Thymus (tissue), 11 donors: ENCODE data around the gene UQCRH. TPM values are rescaled to one million over a fixed set of nuclear protein-coding genes. Genes with fewer than 3 reads are reported as not detected.
"Not testable (repeated sequence)": the region's sequence is repeated elsewhere in the genome, so short reads cannot be mapped to it uniquely, and the experiment has no call there.

ENCODE experiments used
- DNase-seq, 9 donors: peaks; one replicate each; pipeline ENCODE4 v3.0.0-alpha.2; 2013; ENCODE audit warnings: low spot score in 9 of 9, low read depth in 6 of 9, missing footprints in 1 of 9
- H3K27ac ChIP-seq, 2 donors: one replicate each; pipeline ENCODE4 v1.5.1; 2013; ENCODE audit warnings: control low read depth in 1 of 2, low read depth in 1 of 2, low read length in 1 of 2, mild to moderate bottlenecking in 1 of 2, moderate library complexity in 1 of 2
- H3K27me3 ChIP-seq, 2 donors: one replicate each; pipeline ENCODE4 v1.5.1; 2013; ENCODE audit warnings: low read length in 1 of 2; ENCODE audit not compliant: control insufficient read depth in 2 of 2, insufficient read depth in 1 of 2
- H3K36me3 ChIP-seq, 2 donors: one replicate each; pipeline ENCODE4 v1.5.1; 2013; ENCODE audit warnings: low read length in 1 of 2, mild to moderate bottlenecking in 1 of 2, moderate library complexity in 1 of 2; ENCODE audit not compliant: control insufficient read depth in 2 of 2, insufficient read depth in 2 of 2
- H3K4me1 ChIP-seq, 2 donors: one replicate each; pipeline ENCODE4 v1.5.1; 2013; ENCODE audit warnings: low read length in 2 of 2; ENCODE audit not compliant: control insufficient read depth in 2 of 2, insufficient read depth in 2 of 2
- H3K4me3 ChIP-seq, 2 donors: one replicate each; pipeline ENCODE4 v1.5.1; 2013; ENCODE audit warnings: low read length in 2 of 2, control low read depth in 1 of 2, mild to moderate bottlenecking in 1 of 2
- H3K9me3 ChIP-seq, 2 donors: one replicate each; pipeline ENCODE4 v1.5.1; 2013; ENCODE audit warnings: low read length in 1 of 2, mild to moderate bottlenecking in 1 of 2; ENCODE audit not compliant: control insufficient read depth in 2 of 2, insufficient read depth in 1 of 2
- WGBS: extraction: QIAGEN DNeasy Blood & Tissue Kit; methylation state at CpG from one replicate; pipeline ENCODE4 v1.1.7; 2013; 5-methylcytosine and 5-hydroxymethylcytosine counted together
- polyA plus RNA-seq: library from polyadenylated mRNA; stranded (reverse); fragments of 200-250 nt; gene quantifications from one replicate; pipeline ENCODE4 v1.2.3, GENCODE V29; 2013
- total RNA-seq: library from RNA; stranded (reverse); fragments of 120-200 nt; gene quantifications from one replicate; pipeline ENCODE4 v1.2.4, GENCODE V29; 2013
- donor health status: healthy.

The UQCRH gene
- total and polyA plus RNA-seq, 2 donors = 420 to 507 TPM

DNA sequence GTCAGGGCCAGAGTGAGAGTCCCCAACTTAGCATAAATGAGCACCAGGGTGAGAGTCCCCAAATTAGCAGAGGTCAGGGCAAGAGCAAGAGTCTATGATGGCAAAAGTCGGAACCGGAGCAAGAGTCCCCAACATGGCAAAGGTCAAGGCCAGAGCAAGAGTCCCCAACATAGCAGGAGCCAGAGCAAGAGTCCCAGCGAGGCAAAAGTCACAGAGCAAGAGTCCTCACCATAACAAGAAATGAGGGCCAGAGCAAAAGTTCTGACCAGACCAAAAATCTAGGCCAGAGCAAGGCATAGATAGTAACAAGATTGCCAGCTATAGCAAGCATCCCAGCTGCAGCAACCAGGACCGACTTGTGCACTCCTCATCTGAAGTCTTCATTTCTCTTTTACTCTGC is 40.2 kb downstream of the UQCRH start:
- H3K4me1 ChIP-seq = peaks cover 4 to 6% of the 10 kb centered on the region in 2 donors
- no peak overlapping the region for H3K27ac ChIP-seq
- peaks cover 18 to 31% of the 10 kb centered on the region in 2 donors for H3K36me3 ChIP-seq
- DNase-seq = no peak
- H3K4me3 ChIP-seq = no peak overlapping the region
- 97% methylated on average over 4 of the region's 4 CpGs for WGBS
- no peaks in the 10 kb centered on the region for H3K27me3 ChIP-seq
- H3K9me3 ChIP-seq = no peaks in the 10 kb centered on the region

DNA sequence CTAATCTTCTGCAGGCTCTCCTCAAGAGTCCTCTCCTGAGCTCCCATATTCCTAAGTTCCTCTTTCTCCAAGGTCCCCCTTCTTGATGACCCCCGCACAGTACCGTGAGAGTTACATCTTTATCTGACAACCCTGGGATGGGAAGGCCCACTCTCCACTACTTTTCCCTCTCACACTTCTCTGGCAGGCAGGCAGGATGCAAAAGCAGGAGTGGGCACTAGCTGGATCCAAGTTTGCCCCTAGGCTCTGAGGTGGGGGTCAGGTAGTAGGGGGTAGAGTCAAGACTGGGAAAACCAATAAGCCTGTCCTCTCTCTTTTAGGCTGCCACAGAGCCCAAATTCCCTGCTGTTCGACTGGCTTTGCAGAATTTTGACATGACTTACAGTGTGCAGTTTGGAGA is 41.0 kb downstream of the UQCRH start:
- Histone ChIP-seq H3K36me3 (peaks cover 23 to 34% of the 10 kb centered on the region in 2 donors), H3K4me3 (no peak overlapping the region), H3K27me3 (no peaks in the 10 kb centered on the region), H3K9me3 (no peaks in the 10 kb centered on the region), H3K27ac (no peak overlapping the region), H3K4me1 (peaks cover 3% of the 10 kb centered on the region in 2 donors)
- 96% methylated on average over 3 of the region's 3 CpGs for WGBS
- DNase-seq = no peak

DNA sequence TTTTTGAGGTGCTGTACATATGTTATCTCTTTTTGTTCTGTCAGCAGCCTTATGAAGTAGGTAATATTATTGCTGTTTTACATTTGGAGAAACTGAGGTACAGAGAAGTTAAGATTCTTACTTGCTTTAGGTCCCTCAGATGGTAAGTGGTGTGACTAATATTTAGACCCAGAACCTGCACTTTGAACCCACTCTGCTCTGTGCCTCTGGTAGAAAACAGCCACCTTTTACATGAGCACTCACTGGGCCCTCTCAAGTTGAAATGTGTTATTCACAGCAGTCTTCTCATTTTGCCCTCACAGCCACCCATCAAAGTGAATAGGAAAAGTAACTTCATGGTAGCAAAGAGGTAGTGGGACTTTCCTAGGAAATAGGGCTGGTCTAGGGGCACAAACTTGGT is 41.8 kb downstream of the UQCRH start:
- no peak overlapping the region for H3K4me3 ChIP-seq
- no peak for DNase-seq
- H3K9me3 ChIP-seq = no peaks in the 10 kb centered on the region
- no peaks in the 10 kb centered on the region for H3K27me3 ChIP-seq
- H3K36me3 ChIP-seq = peaks cover 28 to 40% of the 10 kb centered on the region in 2 donors
- H3K4me1 ChIP-seq = no peaks in the 10 kb centered on the region
- no peak overlapping the region for H3K27ac ChIP-seq

GRCh38 chr1:46352363-46352762 is 48.9 kb downstream of the UQCRH start:
- Histone ChIP-seq H3K27ac (no peak overlapping the region), H3K4me1 (no peaks in the 10 kb centered on the region), H3K36me3 (peaks cover 25 to 54% of the 10 kb centered on the region in 2 donors), H3K4me3 (no peak overlapping the region), H3K9me3 (no peaks in the 10 kb centered on the region), H3K27me3 (no peaks in the 10 kb centered on the region)
- DNase-seq = no peak
- 94% methylated on average over 2 of the region's 2 CpGs for WGBS

- WGBS = 84% methylated on average over 5 of the region's 5 CpGs
- not testable (repeated sequence) for H3K4me1 ChIP-seq, H3K4me3 ChIP-seq, H3K9me3 ChIP-seq, H3K27ac ChIP-seq, DNase-seq, H3K27me3 ChIP-seq
- peaks cover 28 to 41% of the 10 kb centered on the region in 2 donors for H3K36me3 ChIP-seq
Observed at GRCh38 chr1:46355920-46356319, 52.4 kb downstream of the UQCRH start.

DNA sequence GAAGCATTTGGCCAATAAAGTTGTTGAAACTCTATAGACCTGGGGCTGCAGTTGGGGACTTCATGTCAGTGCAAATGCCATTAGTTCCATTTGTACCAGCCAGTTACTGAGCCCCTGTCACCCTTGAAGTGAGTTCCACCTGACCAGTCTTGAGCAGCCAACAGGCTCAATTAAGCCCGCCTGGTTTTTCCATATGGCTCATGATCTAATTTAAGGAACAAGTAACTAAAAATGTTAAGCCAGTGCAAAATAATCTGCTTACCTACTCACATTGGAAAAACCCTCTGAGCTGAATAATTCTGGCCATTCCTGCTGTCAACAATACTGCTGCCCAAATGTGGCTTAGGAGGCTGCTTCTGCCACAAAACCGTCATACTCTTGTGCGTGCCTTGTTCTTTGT is 58.7 kb downstream of the UQCRH start:
- H3K4me1 ChIP-seq = no peaks in the 10 kb centered on the region
- H3K36me3 ChIP-seq = peaks cover 36 to 55% of the 10 kb centered on the region in 2 donors
- H3K27ac ChIP-seq = no peak overlapping the region
- H3K27me3 ChIP-seq = no peaks in the 10 kb centered on the region
- no peaks in the 10 kb centered on the region for H3K9me3 ChIP-seq
- DNase-seq = no peak
- 94% methylated on average over 3 of the region's 3 CpGs for WGBS
- no peak overlapping the region for H3K4me3 ChIP-seq

GRCh38 chr1:46363121-46363520 is 59.6 kb downstream of the UQCRH start:
- Histone ChIP-seq H3K4me1 (no peaks in the 10 kb centered on the region), H3K4me3 (no peak overlapping the region), H3K27me3 (no peaks in the 10 kb centered on the region), H3K36me3 (peaks cover 40 to 54% of the 10 kb centered on the region in 2 donors), H3K27ac (no peak overlapping the region), H3K9me3 (no peaks in the 10 kb centered on the region)
- WGBS = 97% methylated on average over 5 of the region's 5 CpGs
- DNase-seq = no peak

DNA sequence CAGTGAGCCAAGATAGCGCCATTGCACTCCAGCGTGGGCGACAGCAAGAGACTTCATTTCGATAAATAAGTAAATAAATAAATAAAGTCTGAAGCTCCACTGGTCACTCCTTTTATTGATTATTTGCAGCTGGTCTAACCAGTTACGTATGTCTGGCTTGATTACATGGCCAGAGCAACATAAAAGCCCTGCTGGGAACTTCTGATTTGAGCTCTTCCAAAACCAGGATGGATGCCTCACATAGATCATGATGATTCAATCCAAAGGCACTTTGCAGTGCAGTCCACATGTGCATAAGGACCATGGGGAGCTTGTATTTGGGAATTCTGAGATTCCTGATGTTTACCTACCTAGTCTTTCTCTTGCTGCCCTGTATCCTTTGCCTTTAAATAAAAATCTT is 61.1 kb downstream of the UQCRH start:
- no peaks in the 10 kb centered on the region for H3K4me1 ChIP-seq
- H3K4me3 ChIP-seq = no peak overlapping the region
- no peak overlapping the region for H3K27ac ChIP-seq
- H3K36me3 ChIP-seq = peaks cover 41 to 53% of the 10 kb centered on the region in 2 donors
- no peaks in the 10 kb centered on the region for H3K9me3 ChIP-seq
- no peaks in the 10 kb centered on the region for H3K27me3 ChIP-seq
- WGBS = 87% methylated on average over 5 of the region's 5 CpGs
- DNase-seq = no peak

DNA sequence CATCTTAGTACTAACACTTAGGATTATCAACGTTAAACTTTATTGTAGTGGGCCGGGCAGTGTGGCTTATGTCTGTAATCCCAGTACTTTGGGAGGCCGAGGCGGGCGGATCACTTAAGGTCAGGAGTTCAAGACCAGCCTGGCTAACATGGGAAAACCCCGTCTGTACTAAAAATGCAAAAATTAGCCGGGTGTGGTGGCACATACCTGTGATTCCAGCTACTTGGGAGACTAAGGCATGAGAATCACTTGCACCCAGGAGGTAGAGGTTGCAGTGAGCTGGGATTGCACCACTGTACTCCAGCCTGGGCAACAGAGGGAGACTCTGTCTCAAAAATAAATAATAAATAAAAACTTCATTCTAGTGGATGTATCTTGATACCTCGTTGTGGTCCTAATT is 62.3 kb downstream of the UQCRH start:
- not testable (repeated sequence) for H3K27me3 ChIP-seq, H3K4me1 ChIP-seq, H3K4me3 ChIP-seq, H3K9me3 ChIP-seq, DNase-seq, H3K27ac ChIP-seq
- H3K36me3 ChIP-seq = peaks cover 37 to 48% of the 10 kb centered on the region in 2 donors
- 98% methylated on average over 8 of the region's 8 CpGs for WGBS
